ENCODE data around the gene IL1A. TPM values are rescaled to one million over a fixed set of nuclear protein-coding genes. Genes with fewer than 3 reads are reported as not detected.

IL1A gene
- total RNA-seq, 1 donor = 0.90 TPM

- no peak overlapping the region for H3K4me3 ChIP-seq (ENCODE audit: low read depth, low read length)
- DNase-seq (ENCODE audit: low read depth) = no peak
- TF ChIP-seq CTCF (IDR thresholded peaks at IDR 0.05; ENCODE audit: insufficient read depth, low read length) = no peak
These were observed 8.1 kb upstream of the IL1A start for GRCh38 chr2:112792419-112792818.

- DNase-seq (ENCODE audit: low read depth) = no peak
- TF ChIP-seq CTCF (IDR thresholded peaks at IDR 0.05; ENCODE audit: insufficient read depth, low read length) = no peak
- no peak overlapping the region for H3K4me3 ChIP-seq (ENCODE audit: low read depth, low read length)
These were observed 7.5 kb upstream of the IL1A start for GRCh38 chr2:112791693-112792230.

GRCh38 chr2:112791019-112791418 lies 6.7 kb upstream of the IL1A start:
- no peak overlapping the region for H3K4me3 ChIP-seq (ENCODE audit: low read depth, low read length)
- TF ChIP-seq CTCF (IDR thresholded peaks at IDR 0.05; ENCODE audit: insufficient read depth, low read length) = no peak
- no peak for DNase-seq (ENCODE audit: low read depth)

- H3K4me3 ChIP-seq (ENCODE audit: low read depth, low read length) = no peak overlapping the region
- no peak for TF ChIP-seq CTCF (IDR thresholded peaks at IDR 0.05; ENCODE audit: insufficient read depth, low read length)
- no peak for DNase-seq (ENCODE audit: low read depth)
These were observed 6.0 kb upstream of the IL1A start for GRCh38 chr2:112790305-112790704.

- no peak overlapping the region for H3K4me3 ChIP-seq (ENCODE audit: low read depth, low read length)
- TF ChIP-seq CTCF (IDR thresholded peaks at IDR 0.05; ENCODE audit: insufficient read depth, low read length) = no peak
- no peak for DNase-seq (ENCODE audit: low read depth)
These were observed 4.9 kb upstream of the IL1A start for GRCh38 chr2:112789186-112789585.

- no peak overlapping the region for H3K4me3 ChIP-seq (ENCODE audit: low read depth, low read length)
- DNase-seq (ENCODE audit: low read depth) = no peak
- no peak for TF ChIP-seq CTCF (IDR thresholded peaks at IDR 0.05; ENCODE audit: insufficient read depth, low read length)
These were observed 4.4 kb upstream of the IL1A start for GRCh38 chr2:112788653-112789052.

- H3K4me3 ChIP-seq (ENCODE audit: low read depth, low read length) = no peak overlapping the region
- no peak for TF ChIP-seq CTCF (IDR thresholded peaks at IDR 0.05; ENCODE audit: insufficient read depth, low read length)
- no peak for DNase-seq (ENCODE audit: low read depth)
These were observed 3.6 kb upstream of the IL1A start for GRCh38 chr2:112787729-112788393.

Data from fibroblast of the aortic adventitia (primary cell).